ENCODE measurements around the gene DPCD. TPM values are rescaled to one million over a fixed set of nuclear protein-coding genes. Genes with fewer than 3 reads are reported as not detected.

The DPCD gene
- polyA plus RNA-seq, 1 donor from 2014 or later: 234 TPM

DNA sequence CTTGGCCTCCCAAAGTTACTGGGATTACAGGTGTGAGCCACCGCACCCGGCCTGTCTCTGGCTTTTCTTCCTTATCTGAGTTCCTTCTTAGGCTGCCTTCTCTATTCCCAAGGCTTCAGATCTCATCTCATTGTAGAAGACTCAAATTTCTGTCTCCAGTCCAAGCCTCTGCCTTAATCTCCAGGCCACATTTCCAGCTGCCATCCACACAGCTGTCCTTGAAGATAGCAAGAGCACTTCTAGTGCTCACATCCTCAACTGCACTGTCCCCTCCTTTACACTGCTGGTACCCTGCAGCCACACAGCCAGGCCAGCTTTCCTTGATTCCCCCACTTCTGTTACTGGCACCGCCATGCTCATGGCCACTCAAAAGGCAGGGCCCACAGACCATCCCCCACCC is 35.7 kb upstream of the DPCD start:
- no peak overlapping the region for H2AFZ ChIP-seq (ENCODE audit: low read depth, low read length)
- H4K20me1 ChIP-seq (ENCODE audit: insufficient read depth): no peaks in the 10 kb centered on the region
- no peaks in the 10 kb centered on the region for H3F3A ChIP-seq (ENCODE audit: insufficient read depth, low read length, poor library complexity, severe bottlenecking)
- H3K79me2 ChIP-seq (replicated peaks; ENCODE audit: insufficient read depth, low read length): no peaks in the 10 kb centered on the region
- TF ChIP-seq SMC3 (conservative IDR thresholded peaks at IDR 0.05; ENCODE audit: poor library complexity) (no peak), EZH2 (IDR thresholded peaks at IDR 0.05; ENCODE audit: borderline replicate concordance, insufficient read depth, low read length, poor library complexity, severe bottlenecking) (no peak), MXI1 (conservative IDR thresholded peaks at IDR 0.05; ENCODE audit: poor library complexity, severe bottlenecking) (no peak), POLR2AphosphoS5 (IDR thresholded peaks at IDR 0.05) (no peak), RAD21 (conservative IDR thresholded peaks at IDR 0.05) (no peak), TAF1 (IDR thresholded peaks at IDR 0.05; ENCODE audit: low read depth) (no peak), REST (IDR thresholded peaks at IDR 0.05; ENCODE audit: borderline replicate concordance) (no peak)
- H3K36me3 ChIP-seq (ENCODE audit: insufficient read depth, low read length): peaks cover 5% of the 10 kb centered on the region
- H3K27me3 ChIP-seq (ENCODE audit: insufficient read depth, low read depth, low read length): no peaks in the 10 kb centered on the region
- no peaks in the 10 kb centered on the region for H3K9me3 ChIP-seq (ENCODE audit: low read length)
- H3K9ac ChIP-seq (ENCODE audit: low read length): no peak overlapping the region
- no peak overlapping the region for H3K4me3 ChIP-seq (ENCODE audit: low read length)
- no peak overlapping the region for H3K27ac ChIP-seq (ENCODE audit: low read length)
- no peak overlapping the region for H3K4me2 ChIP-seq (ENCODE audit: low read length)
- no peaks in the 10 kb centered on the region for H3K9me2 ChIP-seq (ENCODE audit: insufficient read depth, low read length)

DNA sequence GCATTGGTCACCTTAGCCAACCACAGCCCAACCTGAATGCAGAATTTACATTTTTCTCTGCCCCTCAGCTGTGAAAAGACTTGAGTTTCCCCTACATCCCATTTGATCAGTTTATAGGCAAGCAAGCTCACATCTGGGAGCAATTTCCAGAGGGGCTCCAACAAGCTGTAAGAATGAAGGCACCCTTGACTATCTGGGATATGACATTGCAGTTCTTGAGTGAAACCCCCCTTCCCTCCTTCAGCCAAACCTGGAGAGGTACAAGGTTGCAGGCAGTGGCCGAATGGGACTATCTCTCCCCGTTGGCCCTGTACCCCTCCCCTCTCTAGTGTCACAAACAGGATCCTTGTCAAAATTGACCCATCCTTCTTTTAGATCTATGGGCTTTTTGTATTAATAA is 30.6 kb upstream of the DPCD start:
- Histone ChIP-seq H3K27ac (ENCODE audit: low read length) (no peak overlapping the region), H3K9ac (ENCODE audit: low read length) (no peak overlapping the region), H3K27me3 (ENCODE audit: insufficient read depth, low read depth, low read length) (no peaks in the 10 kb centered on the region), H3K9me3 (ENCODE audit: low read length) (no peaks in the 10 kb centered on the region), H3K4me3 (ENCODE audit: low read length) (no peak overlapping the region), H4K20me1 (ENCODE audit: insufficient read depth) (no peaks in the 10 kb centered on the region), H3K4me2 (ENCODE audit: low read length) (no peak overlapping the region), H2AFZ (ENCODE audit: low read depth, low read length) (no peak overlapping the region), H3K36me3 (ENCODE audit: insufficient read depth, low read length) (peaks cover 3% of the 10 kb centered on the region), H3F3A (ENCODE audit: insufficient read depth, low read length, poor library complexity, severe bottlenecking) (no peaks in the 10 kb centered on the region), H3K9me2 (ENCODE audit: insufficient read depth, low read length) (no peaks in the 10 kb centered on the region), H3K79me2 (replicated peaks; ENCODE audit: insufficient read depth, low read length) (no peaks in the 10 kb centered on the region)
- TF ChIP-seq CTCF (IDR thresholded peaks at IDR 0.05; ENCODE audit: poor library complexity, severe bottlenecking) (no peak), RAD21 (conservative IDR thresholded peaks at IDR 0.05) (no peak), POLR2AphosphoS5 (IDR thresholded peaks at IDR 0.05) (no peak), SMC3 (conservative IDR thresholded peaks at IDR 0.05; ENCODE audit: poor library complexity) (no peak), EP300 (conservative IDR thresholded peaks at IDR 0.05; ENCODE audit: poor library complexity, severe bottlenecking) (no peak), MXI1 (conservative IDR thresholded peaks at IDR 0.05; ENCODE audit: poor library complexity, severe bottlenecking) (no peak), REST (IDR thresholded peaks at IDR 0.05; ENCODE audit: borderline replicate concordance) (no peak), EZH2 (IDR thresholded peaks at IDR 0.05; ENCODE audit: borderline replicate concordance, insufficient read depth, low read length, poor library complexity, severe bottlenecking) (no peak), TAF1 (IDR thresholded peaks at IDR 0.05; ENCODE audit: low read depth) (no peak)

All from neural cell (in vitro differentiated cells).